ENCODE data around the gene KPTN. TPM values are rescaled to one million over a fixed set of nuclear protein-coding genes. Genes with fewer than 3 reads are reported as not detected.
A peak's percentile ranks its signal among the peaks of the same experiment; 100 is the strongest.

KPTN gene
- total and polyA plus RNA-seq, 2 donors (not counting 1 experiment from before 2014, with no cell fraction given): 5.3 to 6.9 TPM

DNA sequence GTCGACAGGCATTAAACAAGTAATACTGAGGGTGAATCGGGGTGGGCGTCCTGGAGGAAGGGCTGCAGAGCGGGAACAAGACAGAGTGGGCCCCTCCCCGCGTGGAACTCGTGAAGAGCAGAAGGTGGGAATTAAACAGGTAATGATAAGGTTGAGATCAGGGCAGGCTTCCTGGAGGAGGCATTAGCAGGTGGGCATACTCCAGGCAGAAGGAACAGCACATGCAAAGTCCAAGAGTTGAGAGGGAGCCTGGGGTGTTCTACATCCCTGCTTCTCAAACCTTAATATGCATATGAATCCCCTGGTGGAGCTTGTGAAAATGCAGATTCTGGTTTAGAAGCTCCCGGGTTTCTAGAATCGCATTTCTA, 35.7 kb downstream of the KPTN start:
- no peak for DNase-seq (ENCODE audit: low read depth in 2 of 2)
- Histone ChIP-seq H3K27ac (ENCODE audit: insufficient read depth, low read length) (no peak overlapping the region), H3K79me2 (ENCODE audit: control insufficient read depth, insufficient read depth, low read length) (no peaks in the 10 kb centered on the region), H3K9ac (ENCODE audit: insufficient read depth, low read length) (no peak overlapping the region), H3K4me1 (ENCODE audit: control insufficient read depth, extremely low read depth, insufficient read depth, low read length) (no peaks in the 10 kb centered on the region), H3K9me3 (ENCODE audit: control insufficient read depth, insufficient read depth, low read depth, low read length) (no peaks in the 10 kb centered on the region), H2AFZ (ENCODE audit: low read length) (no peak overlapping the region), H3K4me3 (replicated peaks in 1 of 4; ENCODE audit: control extremely low read depth in 1 of 4, insufficient read depth in 1 of 4, low read depth in 3 of 4, low read length in 4 of 4) (no peak overlapping the region), H3K27me3 (ENCODE audit: control insufficient read depth, insufficient read depth, low read length) (peaks cover 54% of the 10 kb centered on the region), H3K4me2 (ENCODE audit: extremely low read depth, insufficient read depth, low read length) (no peak overlapping the region), H4K20me1 (ENCODE audit: control insufficient read depth, extremely low read depth, insufficient read depth, low read length) (no peaks in the 10 kb centered on the region), H3K36me3 (ENCODE audit: control insufficient read depth, insufficient read depth, low read length) (no peaks in the 10 kb centered on the region)
- TF ChIP-seq EZH2 (IDR thresholded peaks at IDR 0.05; ENCODE audit: low read length, missing control alignments): no peak
- no peak for TF ChIP-seq CTCF (conservative IDR thresholded peaks at IDR 0.05 in 1 of 2, IDR thresholded peaks at IDR 0.05 in 1 of 2; ENCODE audit: low read depth in 1 of 2, low read length in 2 of 2)

GRCh38 chr19:47447470-47448359, 36.3 kb downstream of the KPTN start:
- Histone ChIP-seq H3K36me3 (ENCODE audit: control insufficient read depth, insufficient read depth, low read length) (no peaks in the 10 kb centered on the region), H3K9me3 (ENCODE audit: control insufficient read depth, insufficient read depth, low read depth, low read length) (no peaks in the 10 kb centered on the region), H4K20me1 (ENCODE audit: control insufficient read depth, extremely low read depth, insufficient read depth, low read length) (no peaks in the 10 kb centered on the region), H3K4me2 (ENCODE audit: extremely low read depth, insufficient read depth, low read length) (no peak overlapping the region), H3K4me1 (ENCODE audit: control insufficient read depth, extremely low read depth, insufficient read depth, low read length) (no peaks in the 10 kb centered on the region), H3K27ac (ENCODE audit: insufficient read depth, low read length) (no peak overlapping the region), H3K4me3 (replicated peaks in 1 of 4; ENCODE audit: control extremely low read depth in 1 of 4, insufficient read depth in 1 of 4, low read depth in 3 of 4, low read length in 4 of 4) (no peak overlapping the region), H3K9ac (ENCODE audit: insufficient read depth, low read length) (no peak overlapping the region), H3K79me2 (ENCODE audit: control insufficient read depth, insufficient read depth, low read length) (no peaks in the 10 kb centered on the region), H3K27me3 (ENCODE audit: control insufficient read depth, insufficient read depth, low read length) (peaks cover 60% of the 10 kb centered on the region), H2AFZ (ENCODE audit: low read length) (no peak overlapping the region)
- TF ChIP-seq EZH2 (IDR thresholded peaks at IDR 0.05; ENCODE audit: low read length, missing control alignments): no peak
- no peak for TF ChIP-seq CTCF (conservative IDR thresholded peaks at IDR 0.05 in 1 of 2, IDR thresholded peaks at IDR 0.05 in 1 of 2; ENCODE audit: low read depth in 1 of 2, low read length in 2 of 2)
- DNase-seq (ENCODE audit: low read depth in 2 of 2): peak; percentile 15 to 31

GRCh38 chr19:47446534-47447469, 37.2 kb downstream of the KPTN start:
- H4K20me1 ChIP-seq (ENCODE audit: control insufficient read depth, extremely low read depth, insufficient read depth, low read length): no peaks in the 10 kb centered on the region
- no peak overlapping the region for H3K4me3 ChIP-seq (replicated peaks in 1 of 4; ENCODE audit: control extremely low read depth in 1 of 4, insufficient read depth in 1 of 4, low read depth in 3 of 4, low read length in 4 of 4)
- no peaks in the 10 kb centered on the region for H3K9me3 ChIP-seq (ENCODE audit: control insufficient read depth, insufficient read depth, low read depth, low read length)
- H3K4me1 ChIP-seq (ENCODE audit: control insufficient read depth, extremely low read depth, insufficient read depth, low read length): no peaks in the 10 kb centered on the region
- no peaks in the 10 kb centered on the region for H3K79me2 ChIP-seq (ENCODE audit: control insufficient read depth, insufficient read depth, low read length)
- H3K36me3 ChIP-seq (ENCODE audit: control insufficient read depth, insufficient read depth, low read length): no peaks in the 10 kb centered on the region
- H3K27ac ChIP-seq (ENCODE audit: insufficient read depth, low read length): no peak overlapping the region
- no peak for DNase-seq (ENCODE audit: low read depth in 2 of 2)
- H3K27me3 ChIP-seq (ENCODE audit: control insufficient read depth, insufficient read depth, low read length): peaks cover 67% of the 10 kb centered on the region
- H3K9ac ChIP-seq (ENCODE audit: insufficient read depth, low read length): no peak overlapping the region
- H2AFZ ChIP-seq (ENCODE audit: low read length): no peak overlapping the region
- TF ChIP-seq EZH2 (IDR thresholded peaks at IDR 0.05; ENCODE audit: low read length, missing control alignments): no peak
- TF ChIP-seq CTCF (conservative IDR thresholded peaks at IDR 0.05 in 1 of 2, IDR thresholded peaks at IDR 0.05 in 1 of 2; ENCODE audit: low read depth in 1 of 2, low read length in 2 of 2): no peak
- H3K4me2 ChIP-seq (ENCODE audit: extremely low read depth, insufficient read depth, low read length): no peak overlapping the region

All from fibroblast of lung (primary cell).